Gastrocnemius medialis (tissue), 4 donors: ENCODE results near the gene C17orf75.

Source experiments
- CTCF ChIP-seq, 5 experiments: fragments of 450-650 bp in 3 of 5; fragments of 200-600 bp in 2 of 5; sonication (generic) in 2 of 5; IDR thresholded peaks in 4 of 5; conservative IDR thresholded peaks in 1 of 5; 1 replicate in 4 of 5; 2 replicates in 1 of 5; pipeline ENCODE4 v1.5.1; 2016 to 2019; ENCODE audit warnings: antibody characterized with exemption in 5 of 5, mild to moderate bottlenecking in 3 of 5, moderate library complexity in 3 of 5
- POLR2A ChIP-seq, 2 donors: fragments of 450-650 bp; IDR thresholded peaks; one replicate each; pipeline ENCODE4 v1.6.1; 2017; ENCODE audit warnings: antibody characterized with exemption in 2 of 2, mild to moderate bottlenecking in 2 of 2, moderate library complexity in 2 of 2

- TF ChIP-seq CTCF (IDR thresholded peaks at IDR 0.05 in 4 of 5, conservative IDR thresholded peaks at IDR 0.05 in 1 of 5) (no peak), POLR2A (IDR thresholded peaks at IDR 0.05) (no peak)
These were observed 49.9 kb downstream of the C17orf75 start for GRCh38 chr17:32292094-32292493.
